H9 (cell line): ENCODE measurements around the gene IP6K2. TPM values are rescaled to one million over a fixed set of nuclear protein-coding genes. Genes with fewer than 3 reads are reported as not detected.

Source experiments
- DNase-seq: peaks from one replicate; pipeline ENCODE4 v3.0.0-alpha.2; 2017
- H2AFZ ChIP-seq: one replicate; pipeline ENCODE4 v1.6.1; 2013; ENCODE audit warnings: mild to moderate bottlenecking, low read length, control low read depth, moderate library complexity
- H2AK5ac ChIP-seq: 2 replicates; pipeline ENCODE4 v1.6.1; 2013; ENCODE audit warnings: low read length, control low read depth, mixed read lengths; ENCODE audit not compliant: insufficient read length
- H2BK120ac ChIP-seq: one replicate; pipeline ENCODE4 v1.6.1; 2013; ENCODE audit warnings: low read depth, mild to moderate bottlenecking, low read length, control low read depth, inconsistent platforms; ENCODE audit not compliant: poor library complexity, severe bottlenecking
- H2BK12ac ChIP-seq: 2 replicates; pipeline ENCODE4 v1.6.1; 2013; ENCODE audit warnings: low read length, control low read depth, mixed read lengths, low read depth; ENCODE audit not compliant: insufficient read length
- H2BK15ac ChIP-seq: 2 replicates; pipeline ENCODE4 v1.6.1; 2013; ENCODE audit warnings: low read depth, low read length, control low read depth
- H2BK20ac ChIP-seq: one replicate; pipeline ENCODE4 v1.6.1; 2013; ENCODE audit warnings: low read depth, mild to moderate bottlenecking, low read length, control low read depth, inconsistent platforms; ENCODE audit not compliant: poor library complexity, severe bottlenecking
- H2BK5ac ChIP-seq: 2 replicates; pipeline ENCODE4 v1.6.1; 2013; ENCODE audit warnings: low read length, control low read depth, mixed read lengths; ENCODE audit not compliant: insufficient read length
- H3K14ac ChIP-seq: 2 replicates; pipeline ENCODE4 v1.6.1; 2013; ENCODE audit warnings: low read length, control low read depth; ENCODE audit not compliant: insufficient read depth
- H3K18ac ChIP-seq: 2 replicates; pipeline ENCODE4 v1.6.1; 2013; ENCODE audit warnings: low read depth, mild to moderate bottlenecking, mixed read lengths, low read length, control low read depth; ENCODE audit not compliant: insufficient read length
- H3K23ac ChIP-seq: 2 replicates; pipeline ENCODE4 v1.6.1; 2013; ENCODE audit warnings: low read length, control low read depth, mixed read lengths, low read depth; ENCODE audit not compliant: insufficient read length
- H3K23me2 ChIP-seq: 2 replicates; pipeline ENCODE4 v1.6.1; 2013; ENCODE audit warnings: low read depth, mild to moderate bottlenecking, mixed read lengths, low read length, control low read depth; ENCODE audit not compliant: insufficient read length, poor library complexity, severe bottlenecking
- H3K27ac ChIP-seq: 2 replicates; pipeline ENCODE4 v1.5.1; 2013; ENCODE audit warnings: low read length, control low read depth, mixed read lengths, low read depth; ENCODE audit not compliant: insufficient read length
- H3K27me3 ChIP-seq: 2 replicates; pipeline ENCODE4 v1.6.1; 2013; ENCODE audit warnings: low read length, control low read depth, inconsistent platforms; ENCODE audit not compliant: insufficient read depth
- H3K4ac ChIP-seq: 2 replicates; pipeline ENCODE4 v1.6.1; 2013; ENCODE audit warnings: low read depth, mild to moderate bottlenecking, control low read depth, inconsistent platforms, low read length, moderate library complexity
- H3K4me1 ChIP-seq: 2 replicates; pipeline ENCODE4 v1.6.1; 2013; ENCODE audit warnings: low read length, control low read depth, inconsistent platforms; ENCODE audit not compliant: insufficient read depth
- H3K4me2 ChIP-seq: 2 replicates; pipeline ENCODE4 v1.6.1; 2013; ENCODE audit warnings: low read length, control low read depth, mixed read lengths; ENCODE audit not compliant: insufficient read length, insufficient read depth
- H3K56ac ChIP-seq: 2 replicates; pipeline ENCODE4 v1.6.1; 2013; ENCODE audit warnings: low read depth, mild to moderate bottlenecking, mixed read lengths, low read length, control low read depth; ENCODE audit not compliant: insufficient read length
- H3K79me1 ChIP-seq: 2 replicates; pipeline ENCODE4 v1.6.1; 2013; ENCODE audit warnings: low read depth, mild to moderate bottlenecking, moderate library complexity, low read length, control low read depth, inconsistent platforms; ENCODE audit not compliant: insufficient read depth, poor library complexity, severe bottlenecking
- H3K79me2 ChIP-seq: 2 replicates; pipeline ENCODE4 v1.6.1; 2013; ENCODE audit warnings: low read length, control low read depth, inconsistent platforms; ENCODE audit not compliant: insufficient read depth
- H3K9ac ChIP-seq: 2 replicates; pipeline ENCODE4 v1.6.1; 2013; ENCODE audit warnings: low read length, control low read depth, mixed read lengths; ENCODE audit not compliant: insufficient read length; ENCODE audit errors: extremely low read depth
- H3K9me3 ChIP-seq: one replicate; pipeline ENCODE4 v1.6.1; 2013; ENCODE audit warnings: low read depth, low read length, inconsistent platforms; ENCODE audit not compliant: control insufficient read depth
- H3T11ph ChIP-seq: one replicate; pipeline ENCODE4 v1.6.1; 2013; ENCODE audit warnings: mild to moderate bottlenecking, low read length, control low read depth, inconsistent platforms
- H4K20me1 ChIP-seq: one replicate; pipeline ENCODE4 v1.6.1; 2013; ENCODE audit not compliant: control insufficient read depth, insufficient read length, insufficient read depth
- H4K5ac ChIP-seq: 2 replicates; pipeline ENCODE4 v1.6.1; 2013; ENCODE audit warnings: low read depth, mild to moderate bottlenecking, mixed read lengths, low read length, control low read depth; ENCODE audit not compliant: insufficient read length
- H4K8ac ChIP-seq: replicated peaks from 2 replicates; pipeline ENCODE4 v1.6.1; 2013; ENCODE audit warnings: low read length, control low read depth, mixed read lengths, low read depth; ENCODE audit not compliant: insufficient read length
- H4K91ac ChIP-seq: 2 replicates; pipeline ENCODE4 v1.6.1; 2013; ENCODE audit warnings: low read depth, mild to moderate bottlenecking, moderate library complexity, mixed read lengths, low read length, control low read depth; ENCODE audit not compliant: insufficient read length
- H3K27ac Mint-ChIP-seq, 3 experiments: 2 replicates in 2 of 3; 3 replicates in 1 of 3; pipeline ENCODE4 v1.8.0; 2020 to 2021; ENCODE audit warnings: mixed read lengths in 3 of 3, mild to moderate bottlenecking in 1 of 3, moderate library complexity in 1 of 3
- H3K27me3 Mint-ChIP-seq: 2 replicates; pipeline ENCODE4 v1.8.0; 2021; ENCODE audit warnings: low read depth, mild to moderate bottlenecking, moderate library complexity, mixed read lengths
- H3K36me3 Mint-ChIP-seq, 3 experiments: 2 replicates in 2 of 3; 3 replicates in 1 of 3; pipeline ENCODE4 v1.8.0; 2020 to 2021; ENCODE audit warnings: low read depth in 3 of 3, mixed read lengths in 3 of 3; ENCODE audit not compliant: insufficient read depth in 1 of 3
- H3K4me1 Mint-ChIP-seq, 2 experiments: 2 replicates each; pipeline ENCODE4 v1.8.0; 2020; ENCODE audit warnings: mixed read lengths in 2 of 2
- H3K4me3 Mint-ChIP-seq, 2 experiments: 2 replicates in 1 of 2; 3 replicates in 1 of 2; pipeline ENCODE4 v1.8.0; 2020 to 2021; ENCODE audit warnings: mild to moderate bottlenecking in 2 of 2, mixed read lengths in 2 of 2, moderate library complexity in 1 of 2
- H3K9me3 Mint-ChIP-seq, 2 experiments: 2 replicates in 1 of 2; 3 replicates in 1 of 2; pipeline ENCODE4 v1.8.0; 2020; ENCODE audit warnings: mild to moderate bottlenecking in 2 of 2, mixed read lengths in 2 of 2, moderate library complexity in 1 of 2
- WGBS: extraction: QIAGEN DNeasy Blood & Tissue Kit; methylation state at CpG from one replicate; pipeline ENCODE4 v1.1.7; 2013; ENCODE audit warnings: missing lambda C conversion rate, low lambda C conversion rate, mixed read lengths; ENCODE audit not compliant: insufficient read length; ENCODE audit errors: extremely low coverage; 5-methylcytosine and 5-hydroxymethylcytosine counted together
- total RNA-seq: library from RNA; stranded (reverse); gene quantifications from 2 replicates; pipeline ENCODE4 v1.2.1, GENCODE V29; 2021
- TF ChIP-seq, protein P1 (sequence below): fragments of 200-600 bp; sonication (generic); conservative IDR thresholded peaks from 3 replicates; pipeline ENCODE4 v1.8.0; 2021; ENCODE audit warnings: antibody characterized with exemption, mild to moderate bottlenecking

Gene IP6K2
- total RNA-seq, 1 experiment from 2014 or later = 94.7 TPM

DNA sequence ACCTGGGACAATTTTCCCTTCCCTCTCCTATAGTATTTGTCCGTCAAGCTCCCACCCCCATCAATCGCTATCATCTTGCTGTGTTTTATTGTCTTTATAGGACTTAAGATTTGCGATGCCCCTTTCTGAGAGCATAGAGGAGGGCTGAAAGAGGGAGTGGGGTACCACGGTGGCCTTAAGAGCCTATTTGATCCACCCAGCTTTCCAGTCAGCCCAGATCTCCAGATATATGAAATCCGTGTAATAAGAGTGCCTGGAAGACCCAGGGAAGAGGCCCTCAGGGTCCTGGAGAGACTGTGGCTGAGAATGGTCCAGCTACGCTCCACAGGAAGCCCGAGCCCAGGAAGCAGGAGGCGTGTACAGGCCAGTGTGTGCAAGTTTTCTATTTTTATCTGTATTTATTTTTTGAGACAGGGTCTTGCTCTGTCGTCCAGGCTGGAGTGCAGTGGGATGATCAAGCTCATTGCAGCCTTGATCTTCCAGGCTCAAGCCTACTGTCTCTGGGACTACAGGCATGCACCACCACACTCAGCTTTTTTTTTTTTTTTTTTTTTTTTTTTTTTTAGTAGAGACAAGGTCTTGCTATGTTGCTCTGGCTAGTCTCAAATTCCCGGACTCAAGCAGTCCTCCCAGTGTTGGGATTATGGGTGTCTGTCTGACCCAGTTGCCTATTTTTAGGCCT is 30.3 kb downstream of the IP6K2 start:
- WGBS = no CpG with 5 or more reads among the region's 10 CpGs
- peaks cover 5% of the 10 kb centered on the region; the same call in 1 of the 2 replicates for H3K79me2 ChIP-seq
- H3K4me1 Mint-ChIP-seq = peaks cover 17 to 21% of the 10 kb centered on the region in 2 experiments
- H4K20me1 ChIP-seq = no peaks in the 10 kb centered on the region
- H3K27me3 Mint-ChIP-seq = no peaks in the 10 kb centered on the region; the same call in 1 of the 2 replicates
- no peak overlapping the region for H3T11ph ChIP-seq
- H3K9me3 ChIP-seq = no peaks in the 10 kb centered on the region
- H3K4me3 Mint-ChIP-seq = peak overlapping the region; percentile 81 to 93
- no peak overlapping the region for H3K4ac ChIP-seq
- H3K9ac ChIP-seq = no peak overlapping the region
- no peak overlapping the region for H3K27ac ChIP-seq
- TF ChIP-seq, protein P1, sequence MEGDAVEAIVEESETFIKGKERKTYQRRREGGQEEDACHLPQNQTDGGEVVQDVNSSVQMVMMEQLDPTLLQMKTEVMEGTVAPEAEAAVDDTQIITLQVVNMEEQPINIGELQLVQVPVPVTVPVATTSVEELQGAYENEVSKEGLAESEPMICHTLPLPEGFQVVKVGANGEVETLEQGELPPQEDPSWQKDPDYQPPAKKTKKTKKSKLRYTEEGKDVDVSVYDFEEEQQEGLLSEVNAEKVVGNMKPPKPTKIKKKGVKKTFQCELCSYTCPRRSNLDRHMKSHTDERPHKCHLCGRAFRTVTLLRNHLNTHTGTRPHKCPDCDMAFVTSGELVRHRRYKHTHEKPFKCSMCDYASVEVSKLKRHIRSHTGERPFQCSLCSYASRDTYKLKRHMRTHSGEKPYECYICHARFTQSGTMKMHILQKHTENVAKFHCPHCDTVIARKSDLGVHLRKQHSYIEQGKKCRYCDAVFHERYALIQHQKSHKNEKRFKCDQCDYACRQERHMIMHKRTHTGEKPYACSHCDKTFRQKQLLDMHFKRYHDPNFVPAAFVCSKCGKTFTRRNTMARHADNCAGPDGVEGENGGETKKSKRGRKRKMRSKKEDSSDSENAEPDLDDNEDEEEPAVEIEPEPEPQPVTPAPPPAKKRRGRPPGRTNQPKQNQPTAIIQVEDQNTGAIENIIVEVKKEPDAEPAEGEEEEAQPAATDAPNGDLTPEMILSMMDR = no peak
- no peak overlapping the region for H2BK20ac ChIP-seq
- H2AFZ ChIP-seq = no peak overlapping the region
- H3K79me1 ChIP-seq = peaks cover 3% of the 10 kb centered on the region
- no peak overlapping the region for H4K5ac ChIP-seq
- H2BK15ac ChIP-seq = no peak overlapping the region
- no peak overlapping the region for H3K14ac ChIP-seq
- H3K18ac ChIP-seq = no peak overlapping the region
- no peak overlapping the region for H2BK120ac ChIP-seq
- H3K56ac ChIP-seq = no peak overlapping the region
- peaks cover 27 to 62% (median 47%) of the 10 kb centered on the region in 3 experiments; a peak in 6 of 7 replicates for H3K36me3 Mint-ChIP-seq
- H2BK12ac ChIP-seq = no peak overlapping the region
- no peaks in the 10 kb centered on the region for H3K9me3 Mint-ChIP-seq
- H3K27me3 ChIP-seq = no peaks in the 10 kb centered on the region
- no peak overlapping the region for H2AK5ac ChIP-seq
- no peak overlapping the region for H4K8ac ChIP-seq
- H3K23ac ChIP-seq = no peak overlapping the region
- H3K23me2 ChIP-seq = peaks cover 8% of the 10 kb centered on the region
- peak overlapping the region in 1 of 3 experiments; percentile 76; a peak in 3 of 7 replicates for H3K27ac Mint-ChIP-seq
- peaks cover 4% of the 10 kb centered on the region; the same call in 1 of the 2 replicates for H3K4me1 ChIP-seq
- H4K91ac ChIP-seq = no peak overlapping the region
- no peak for DNase-seq
- no peak overlapping the region for H2BK5ac ChIP-seq
- peak overlapping the region; percentile 18 for H3K4me2 ChIP-seq
